ENCODE measurements around the gene TMPRSS11D. TPM values are rescaled to one million over a fixed set of nuclear protein-coding genes. Genes with fewer than 3 reads are reported as not detected.

TMPRSS11D gene
- total RNA-seq = not detected

- no peaks in the 10 kb centered on the region for H3K36me3 ChIP-seq (ENCODE audit: control insufficient read depth in 3 of 3, insufficient read depth in 3 of 3, low read length in 3 of 3)
- no peak within 1 kb of the TSS for H3K27ac ChIP-seq (ENCODE audit: low read depth, low read length)
These were observed at the start of gene TMPRSS11D for GRCh38 chr4:67883902-67884301. Gene TMPRSS11D, minus strand, starts transcription at chr4:67884002. Its CDS starts 69 bp downstream, at chr4:67883933.

DNA sequence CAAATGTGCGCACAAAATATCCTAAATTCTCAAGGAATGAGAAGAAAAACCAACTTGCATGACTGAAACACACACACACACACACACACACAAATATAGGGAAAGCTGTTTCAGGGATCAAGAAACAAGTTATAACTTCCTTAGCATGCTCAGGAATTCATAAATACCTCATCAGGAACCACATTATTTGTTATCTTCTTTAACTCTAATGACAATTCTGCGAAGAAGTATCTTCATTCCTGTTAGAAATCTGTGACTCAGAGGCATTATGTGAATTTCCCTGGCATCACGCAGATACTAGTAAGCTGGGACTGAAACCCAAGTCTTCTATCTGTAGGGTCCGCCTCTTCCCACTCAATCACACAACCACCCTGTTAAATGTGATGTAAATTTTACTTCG, 49.2 kb upstream of the TMPRSS11D start:
- Histone ChIP-seq H3K4me3 (ENCODE audit: low read length in 3 of 3) (no peak overlapping the region), H3K9me3 (ENCODE audit: control insufficient read depth in 3 of 3, low read length in 3 of 3) (no peaks in the 10 kb centered on the region), H3K9ac (ENCODE audit: low read depth in 1 of 3, low read length in 3 of 3) (no peak overlapping the region), H3K36me3 (ENCODE audit: control insufficient read depth in 3 of 3, insufficient read depth in 3 of 3, low read length in 3 of 3) (no peaks in the 10 kb centered on the region), H3K4me1 (ENCODE audit: control insufficient read depth in 3 of 3, insufficient read depth in 3 of 3, low read length in 3 of 3) (no peaks in the 10 kb centered on the region), H3K27ac (ENCODE audit: low read depth, low read length) (no peak overlapping the region), H3K27me3 (ENCODE audit: control insufficient read depth in 3 of 3, insufficient read depth in 3 of 3, low read length in 3 of 3) (no peaks in the 10 kb centered on the region)

More at GRCh38 chr4:67883902-67884301, at the start of gene TMPRSS11D:
- Histone ChIP-seq H3K9ac (ENCODE audit: low read depth in 1 of 3, low read length in 3 of 3) (no peak within 1 kb of the TSS), H3K4me3 (ENCODE audit: low read length in 3 of 3) (no peak within 1 kb of the TSS), H3K9me3 (ENCODE audit: control insufficient read depth in 3 of 3, low read length in 3 of 3) (no peaks in the 10 kb centered on the region), H3K27me3 (ENCODE audit: control insufficient read depth in 3 of 3, insufficient read depth in 3 of 3, low read length in 3 of 3) (no peaks in the 10 kb centered on the region), H3K4me1 (ENCODE audit: control insufficient read depth in 3 of 3, insufficient read depth in 3 of 3, low read length in 3 of 3) (no peaks in the 10 kb centered on the region)

- Histone ChIP-seq H3K9ac (ENCODE audit: low read depth in 1 of 3, low read length in 3 of 3) (no peak overlapping the region), H3K27me3 (ENCODE audit: control insufficient read depth in 3 of 3, insufficient read depth in 3 of 3, low read length in 3 of 3) (no peaks in the 10 kb centered on the region), H3K36me3 (ENCODE audit: control insufficient read depth in 3 of 3, insufficient read depth in 3 of 3, low read length in 3 of 3) (no peaks in the 10 kb centered on the region), H3K9me3 (ENCODE audit: control insufficient read depth in 3 of 3, low read length in 3 of 3) (no peaks in the 10 kb centered on the region), H3K4me1 (ENCODE audit: control insufficient read depth in 3 of 3, insufficient read depth in 3 of 3, low read length in 3 of 3) (no peaks in the 10 kb centered on the region), H3K27ac (ENCODE audit: low read depth, low read length) (no peak overlapping the region), H3K4me3 (ENCODE audit: low read length in 3 of 3) (no peak overlapping the region)
These were observed 47.5 kb upstream of the TMPRSS11D start for GRCh38 chr4:67931256-67931655.

GRCh38 chr4:67929426-67929825, 45.6 kb upstream of the TMPRSS11D start:
- no peaks in the 10 kb centered on the region for H3K4me1 ChIP-seq (ENCODE audit: control insufficient read depth in 3 of 3, insufficient read depth in 3 of 3, low read length in 3 of 3)
- H3K9me3 ChIP-seq (ENCODE audit: control insufficient read depth in 3 of 3, low read length in 3 of 3) = no peaks in the 10 kb centered on the region

DNA sequence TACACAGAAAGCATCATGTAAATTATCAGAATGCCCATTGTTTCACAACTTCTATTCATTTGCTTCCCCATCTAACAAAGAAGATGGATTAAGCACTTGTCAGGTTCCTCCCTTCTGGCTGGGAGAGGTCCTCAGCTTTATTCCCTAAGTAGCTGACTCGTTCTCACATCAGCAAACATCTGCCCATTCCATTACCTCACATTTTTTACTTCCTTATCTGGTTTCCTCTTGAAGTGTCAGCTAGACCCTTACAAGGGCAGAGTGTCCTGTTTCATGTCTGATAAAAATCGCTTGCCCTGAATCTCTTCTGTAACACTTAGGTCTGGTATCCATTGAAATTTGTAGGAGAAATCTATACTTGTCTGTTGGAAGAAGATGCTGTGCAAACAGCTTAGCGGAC, 44.7 kb upstream of the TMPRSS11D start:
- Histone ChIP-seq H3K27ac (ENCODE audit: low read depth, low read length) (no peak overlapping the region), H3K9me3 (ENCODE audit: control insufficient read depth in 3 of 3, low read length in 3 of 3) (no peaks in the 10 kb centered on the region), H3K4me1 (ENCODE audit: control insufficient read depth in 3 of 3, insufficient read depth in 3 of 3, low read length in 3 of 3) (no peaks in the 10 kb centered on the region), H3K27me3 (ENCODE audit: control insufficient read depth in 3 of 3, insufficient read depth in 3 of 3, low read length in 3 of 3) (no peaks in the 10 kb centered on the region), H3K36me3 (ENCODE audit: control insufficient read depth in 3 of 3, insufficient read depth in 3 of 3, low read length in 3 of 3) (no peaks in the 10 kb centered on the region), H3K4me3 (ENCODE audit: low read length in 3 of 3) (no peak overlapping the region), H3K9ac (ENCODE audit: low read depth in 1 of 3, low read length in 3 of 3) (no peak overlapping the region)

More at GRCh38 chr4:67929426-67929825, 45.6 kb upstream of the TMPRSS11D start:
- no peak overlapping the region for H3K4me3 ChIP-seq (ENCODE audit: low read length in 3 of 3)
- H3K9ac ChIP-seq (ENCODE audit: low read depth in 1 of 3, low read length in 3 of 3) = no peak overlapping the region
- H3K27ac ChIP-seq (ENCODE audit: low read depth, low read length) = no peak overlapping the region
- no peaks in the 10 kb centered on the region for H3K36me3 ChIP-seq (ENCODE audit: control insufficient read depth in 3 of 3, insufficient read depth in 3 of 3, low read length in 3 of 3)
- no peaks in the 10 kb centered on the region for H3K27me3 ChIP-seq (ENCODE audit: control insufficient read depth in 3 of 3, insufficient read depth in 3 of 3, low read length in 3 of 3)

DNA sequence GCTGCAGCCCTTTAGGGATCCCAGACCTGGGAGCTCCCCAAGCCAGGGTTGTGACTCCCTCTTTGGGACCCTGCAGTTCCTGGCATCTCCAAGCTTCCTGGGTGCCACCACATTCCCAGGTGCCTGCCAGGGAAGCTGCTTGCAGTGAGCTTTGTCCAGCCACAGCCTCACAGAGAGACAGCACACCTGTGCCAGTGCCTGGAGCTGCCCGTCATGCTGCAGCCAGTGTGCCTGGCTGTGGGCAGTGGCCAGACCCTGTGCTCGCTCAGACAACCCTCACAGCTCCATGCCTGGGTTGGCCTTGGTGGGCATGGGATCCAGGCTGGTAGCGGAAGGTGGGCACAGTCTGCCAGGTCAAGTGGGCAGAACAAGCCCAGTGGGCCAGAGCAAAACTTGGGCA, 43.4 kb upstream of the TMPRSS11D start:
- Histone ChIP-seq H3K9me3 (ENCODE audit: control insufficient read depth in 3 of 3, low read length in 3 of 3) (no peaks in the 10 kb centered on the region), H3K4me3 (ENCODE audit: low read length in 3 of 3) (no peak overlapping the region), H3K27ac (ENCODE audit: low read depth, low read length) (no peak overlapping the region), H3K9ac (ENCODE audit: low read depth in 1 of 3, low read length in 3 of 3) (no peak overlapping the region), H3K27me3 (ENCODE audit: control insufficient read depth in 3 of 3, insufficient read depth in 3 of 3, low read length in 3 of 3) (no peaks in the 10 kb centered on the region), H3K4me1 (ENCODE audit: control insufficient read depth in 3 of 3, insufficient read depth in 3 of 3, low read length in 3 of 3) (no peaks in the 10 kb centered on the region), H3K36me3 (ENCODE audit: control insufficient read depth in 3 of 3, insufficient read depth in 3 of 3, low read length in 3 of 3) (no peaks in the 10 kb centered on the region)

DNA sequence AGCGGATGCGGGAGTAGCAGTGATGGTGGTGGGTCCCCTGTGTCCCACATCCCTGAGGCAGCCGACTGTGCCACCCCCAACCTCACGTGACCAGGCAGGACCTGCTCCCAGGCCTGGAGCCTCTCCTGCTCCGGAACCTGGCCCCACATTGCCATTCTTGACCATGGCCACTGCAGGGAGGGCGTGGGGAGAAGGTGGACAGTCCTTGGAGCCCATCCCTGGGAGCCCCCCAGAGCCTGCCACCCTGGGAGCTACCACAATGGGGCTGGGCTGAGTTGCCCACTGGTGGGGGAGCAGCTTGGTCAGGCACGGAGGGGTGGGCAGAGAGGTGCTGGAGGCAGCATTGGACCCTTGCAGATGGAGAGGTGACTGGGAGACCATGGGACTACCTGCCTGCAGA, 42.7 kb upstream of the TMPRSS11D start:
- H3K27ac ChIP-seq (ENCODE audit: low read depth, low read length) = no peak overlapping the region
- H3K9me3 ChIP-seq (ENCODE audit: control insufficient read depth in 3 of 3, low read length in 3 of 3) = no peaks in the 10 kb centered on the region
- no peaks in the 10 kb centered on the region for H3K36me3 ChIP-seq (ENCODE audit: control insufficient read depth in 3 of 3, insufficient read depth in 3 of 3, low read length in 3 of 3)
- no peaks in the 10 kb centered on the region for H3K4me1 ChIP-seq (ENCODE audit: control insufficient read depth in 3 of 3, insufficient read depth in 3 of 3, low read length in 3 of 3)
- H3K4me3 ChIP-seq (ENCODE audit: low read length in 3 of 3) = no peak overlapping the region
- no peak overlapping the region for H3K9ac ChIP-seq (ENCODE audit: low read depth in 1 of 3, low read length in 3 of 3)
- no peaks in the 10 kb centered on the region for H3K27me3 ChIP-seq (ENCODE audit: control insufficient read depth in 3 of 3, insufficient read depth in 3 of 3, low read length in 3 of 3)

DNA sequence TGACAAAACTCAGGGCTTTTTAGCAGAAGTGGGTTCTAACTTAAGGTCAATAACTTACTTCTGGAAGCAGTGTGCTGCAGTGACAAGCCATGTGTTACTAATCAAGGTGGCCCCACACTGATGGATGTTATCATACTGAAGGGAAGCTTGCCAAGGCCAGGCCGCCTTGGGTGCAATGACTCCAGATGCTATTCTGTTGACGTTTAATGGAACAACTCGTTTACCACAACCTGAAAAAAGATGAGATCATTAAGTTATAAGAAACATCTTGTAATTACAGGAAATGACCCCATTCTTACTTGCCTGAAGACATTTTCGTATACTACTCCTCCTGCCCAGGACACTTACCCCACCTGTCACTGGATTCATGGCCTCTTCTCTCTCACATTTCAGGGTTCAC, 38.9 kb upstream of the TMPRSS11D start:
- Histone ChIP-seq H3K36me3 (ENCODE audit: control insufficient read depth in 3 of 3, insufficient read depth in 3 of 3, low read length in 3 of 3) (no peaks in the 10 kb centered on the region), H3K9me3 (ENCODE audit: control insufficient read depth in 3 of 3, low read length in 3 of 3) (no peaks in the 10 kb centered on the region), H3K27ac (ENCODE audit: low read depth, low read length) (no peak overlapping the region), H3K9ac (ENCODE audit: low read depth in 1 of 3, low read length in 3 of 3) (no peak overlapping the region), H3K27me3 (ENCODE audit: control insufficient read depth in 3 of 3, insufficient read depth in 3 of 3, low read length in 3 of 3) (no peaks in the 10 kb centered on the region), H3K4me3 (ENCODE audit: low read length in 3 of 3) (no peak overlapping the region), H3K4me1 (ENCODE audit: control insufficient read depth in 3 of 3, insufficient read depth in 3 of 3, low read length in 3 of 3) (no peaks in the 10 kb centered on the region)

DNA sequence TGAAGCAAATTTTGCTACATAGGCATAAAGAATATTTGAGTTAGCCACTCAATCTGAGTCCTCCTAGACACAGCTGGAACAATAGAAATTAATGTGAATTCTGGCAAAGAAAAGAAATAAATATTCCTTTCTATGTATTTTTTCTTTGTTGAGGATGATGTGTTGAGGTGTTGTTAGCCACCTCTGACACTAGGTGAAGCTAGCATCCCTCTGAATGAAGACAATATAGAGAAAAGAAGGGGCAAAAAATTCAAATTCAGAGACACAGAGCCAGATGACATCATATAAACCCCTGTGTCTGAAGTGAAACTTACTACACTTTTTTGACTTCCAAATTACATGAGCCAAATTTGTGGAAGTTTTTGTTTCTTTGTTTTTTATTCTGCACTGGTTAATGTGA, 34.6 kb upstream of the TMPRSS11D start:
- no peak overlapping the region for H3K9ac ChIP-seq (ENCODE audit: low read depth in 1 of 3, low read length in 3 of 3)
- no peaks in the 10 kb centered on the region for H3K4me1 ChIP-seq (ENCODE audit: control insufficient read depth in 3 of 3, insufficient read depth in 3 of 3, low read length in 3 of 3)
- H3K27me3 ChIP-seq (ENCODE audit: control insufficient read depth in 3 of 3, insufficient read depth in 3 of 3, low read length in 3 of 3) = no peaks in the 10 kb centered on the region
- no peaks in the 10 kb centered on the region for H3K9me3 ChIP-seq (ENCODE audit: control insufficient read depth in 3 of 3, low read length in 3 of 3)
- H3K27ac ChIP-seq (ENCODE audit: low read depth, low read length) = no peak overlapping the region
- H3K4me3 ChIP-seq (ENCODE audit: low read length in 3 of 3) = no peak overlapping the region
- H3K36me3 ChIP-seq (ENCODE audit: control insufficient read depth in 3 of 3, insufficient read depth in 3 of 3, low read length in 3 of 3) = no peaks in the 10 kb centered on the region

GRCh38 chr4:67915400-67915966, 31.7 kb upstream of the TMPRSS11D start:
- Histone ChIP-seq H3K4me1 (ENCODE audit: control insufficient read depth in 3 of 3, insufficient read depth in 3 of 3, low read length in 3 of 3) (no peaks in the 10 kb centered on the region), H3K36me3 (ENCODE audit: control insufficient read depth in 3 of 3, insufficient read depth in 3 of 3, low read length in 3 of 3) (no peaks in the 10 kb centered on the region), H3K4me3 (ENCODE audit: low read length in 3 of 3) (no peak overlapping the region), H3K27ac (ENCODE audit: low read depth, low read length) (no peak overlapping the region), H3K9ac (ENCODE audit: low read depth in 1 of 3, low read length in 3 of 3) (no peak overlapping the region), H3K9me3 (ENCODE audit: control insufficient read depth in 3 of 3, low read length in 3 of 3) (no peaks in the 10 kb centered on the region), H3K27me3 (ENCODE audit: control insufficient read depth in 3 of 3, insufficient read depth in 3 of 3, low read length in 3 of 3) (no peaks in the 10 kb centered on the region)
